Measurements from ENCODE around the gene UBE2Q1.

DNA sequence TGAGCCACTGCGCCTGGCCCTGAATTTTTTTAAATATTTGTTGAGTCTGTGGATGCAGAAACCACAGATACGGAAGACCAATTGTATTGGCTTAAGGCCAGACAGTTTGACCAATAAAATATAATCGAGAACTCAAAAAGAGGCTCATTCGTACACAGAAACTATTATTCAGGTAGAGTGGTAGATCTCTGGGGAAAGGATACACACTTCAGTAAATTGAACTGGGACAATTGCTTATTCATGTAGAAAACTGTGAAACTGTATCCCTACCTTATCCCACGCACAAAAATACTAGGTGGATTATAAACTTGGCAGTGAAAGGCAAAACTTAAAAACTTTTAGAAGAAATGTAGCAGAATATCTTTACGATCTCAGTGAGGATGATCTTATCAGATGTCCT is 31.3 kb downstream of the UBE2Q1 start:
- no peak for TF ChIP-seq EZH2 (IDR thresholded peaks at IDR 0.05; ENCODE audit: insufficient read depth, poor library complexity, severe bottlenecking)
- TF ChIP-seq EZH2phosphoT487 (IDR thresholded peaks at IDR 0.05; ENCODE audit: insufficient read depth, low read depth): no peak

Measured in GM23248 (cell line).